Measurements from ENCODE around the gene TULP4.
"Not testable (repeated sequence)": the region's sequence is repeated elsewhere in the genome, so short reads cannot be mapped to it uniquely, and the experiment has no call there.

TULP4 gene

DNA sequence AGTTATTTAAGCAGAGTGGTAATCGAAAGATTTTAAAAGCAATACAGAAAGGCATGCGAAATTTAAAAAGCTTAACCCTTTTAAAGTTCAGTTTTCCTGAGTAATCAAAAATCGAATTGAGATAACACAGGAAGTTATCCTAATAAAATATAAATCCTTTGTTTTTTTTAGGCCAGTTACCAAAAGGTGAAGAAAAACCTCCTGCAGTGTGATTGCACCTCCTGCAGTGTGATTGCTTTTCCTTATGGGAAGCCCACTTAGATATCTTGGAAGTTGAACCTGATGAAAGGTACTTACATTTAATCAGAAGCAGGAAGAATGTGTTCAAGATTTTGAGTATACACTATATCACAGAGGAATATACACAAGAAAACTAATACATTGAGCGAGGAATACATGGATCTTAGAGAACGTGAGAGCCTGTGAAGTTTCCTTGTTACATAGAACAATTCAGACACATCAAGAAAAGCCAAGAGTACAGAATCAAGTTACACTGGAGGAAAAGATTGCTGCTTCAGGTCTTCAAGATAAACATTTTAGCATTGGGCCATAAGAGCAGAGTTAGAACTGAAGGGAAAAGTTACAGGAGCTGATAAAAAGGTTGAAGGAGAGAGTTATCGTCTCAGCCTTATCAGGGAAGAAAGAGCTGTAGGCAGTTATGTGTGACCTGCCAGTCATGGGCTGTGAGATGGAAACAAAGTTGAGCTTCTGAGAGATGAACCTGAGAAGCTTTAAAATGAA, 240.0 kb downstream of the TULP4 start:
- H3K4me3 ChIP-seq (ENCODE audit: low read depth, low read length), result no peak overlapping the region

- H3K4me3 ChIP-seq (ENCODE audit: low read depth, low read length), result no peak overlapping the region
Measured at GRCh38 chr6:158552796-158553138, 240.5 kb downstream of the TULP4 start.

- no peak overlapping the region for H3K4me3 ChIP-seq (ENCODE audit: low read depth, low read length)
Measured at GRCh38 chr6:158554611-158555361, 242.5 kb downstream of the TULP4 start.

GRCh38 chr6:158556113-158556512, 243.8 kb downstream of the TULP4 start:
- H3K4me3 ChIP-seq (ENCODE audit: low read depth, low read length), result no peak overlapping the region

DNA sequence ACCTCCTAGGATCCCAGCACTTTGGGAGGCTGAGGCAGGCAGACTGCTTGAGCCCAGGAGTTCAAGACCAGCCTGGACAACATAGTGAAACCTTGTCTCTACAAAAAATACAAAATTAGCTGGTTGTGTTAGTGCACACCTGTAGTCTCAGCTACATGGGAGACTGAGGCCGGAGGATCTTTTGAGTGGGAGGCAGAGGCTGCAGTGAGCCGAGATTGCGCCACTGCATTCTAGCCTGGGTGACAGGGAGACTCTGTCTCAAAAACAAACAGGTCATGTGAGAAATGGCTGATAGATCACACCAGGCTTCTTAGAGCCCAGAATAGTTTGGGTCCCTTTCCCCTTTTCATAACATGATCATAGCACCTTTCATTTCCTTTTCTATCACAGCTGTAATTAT, 244.8 kb downstream of the TULP4 start:
- not testable (repeated sequence) for H3K4me3 ChIP-seq (ENCODE audit: low read depth, low read length)

GRCh38 chr6:158557927-158558326, 245.7 kb downstream of the TULP4 start:
- no peak overlapping the region for H3K4me3 ChIP-seq (ENCODE audit: low read depth, low read length)

- H3K4me3 ChIP-seq (ENCODE audit: low read depth, low read length), result no peak overlapping the region
Measured at GRCh38 chr6:158558415-158559306, 246.4 kb downstream of the TULP4 start.

- H3K4me3 ChIP-seq (ENCODE audit: low read depth, low read length), result peak overlapping the region; percentile 67
Measured at GRCh38 chr6:158559338-158559894, 247.2 kb downstream of the TULP4 start.

DNA sequence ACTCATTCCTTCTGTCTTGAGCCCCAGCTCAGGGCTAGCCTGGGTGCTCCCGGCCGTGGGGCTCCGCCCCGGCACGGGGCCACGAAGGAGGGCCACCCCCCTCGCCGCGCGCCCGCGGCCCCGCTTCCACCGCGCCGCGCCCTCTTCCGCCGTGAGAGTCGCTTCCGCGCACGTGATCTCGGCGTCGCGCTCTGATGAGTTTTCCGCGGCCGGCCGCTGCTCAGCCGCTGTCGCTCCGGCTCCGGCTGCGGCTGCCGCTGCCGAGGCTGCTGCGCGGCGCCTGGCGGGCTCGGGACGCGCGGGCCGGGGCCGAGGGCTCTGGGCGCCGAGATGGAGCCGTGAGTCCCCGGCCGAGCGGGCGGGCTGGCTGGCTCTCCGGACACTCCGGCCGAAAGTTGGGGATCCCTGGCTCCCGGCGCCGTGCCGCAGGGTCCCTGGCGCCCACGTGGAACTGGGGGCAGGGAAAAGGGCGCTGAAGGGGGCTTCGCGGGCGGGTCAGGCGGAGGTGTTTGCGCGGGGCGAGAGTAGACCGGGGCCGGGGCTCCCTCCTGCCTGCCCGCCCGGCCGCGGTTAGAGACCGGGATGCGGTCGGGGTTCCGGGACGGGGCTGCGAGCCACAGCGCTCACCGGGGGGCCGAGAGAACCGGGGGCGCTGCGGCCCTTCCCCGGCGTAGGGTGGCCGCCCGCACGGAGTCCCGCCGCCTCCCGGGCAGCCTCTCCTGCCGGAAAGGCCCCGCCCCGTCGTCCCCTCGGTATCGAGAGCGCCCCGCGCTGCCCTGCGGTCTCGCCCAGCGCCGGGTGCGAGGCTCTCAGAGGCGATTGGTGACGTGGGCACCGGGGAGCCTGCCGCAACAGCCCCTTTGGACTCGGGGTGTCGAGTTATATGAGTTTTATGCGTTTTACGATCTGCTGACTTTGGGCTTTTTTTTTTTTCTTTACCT, 247.9 kb downstream of the TULP4 start, which contains the start of gene TMEM181:
TSS of gene TMEM181 (plus strand) at position 197 of the 941 bp plus-strand sequence. CDS start at position 331, 134 bp downstream.
- H3K4me3 ChIP-seq (ENCODE audit: low read depth, low read length), result peak within 1 kb of the TSS; percentile 67

DNA sequence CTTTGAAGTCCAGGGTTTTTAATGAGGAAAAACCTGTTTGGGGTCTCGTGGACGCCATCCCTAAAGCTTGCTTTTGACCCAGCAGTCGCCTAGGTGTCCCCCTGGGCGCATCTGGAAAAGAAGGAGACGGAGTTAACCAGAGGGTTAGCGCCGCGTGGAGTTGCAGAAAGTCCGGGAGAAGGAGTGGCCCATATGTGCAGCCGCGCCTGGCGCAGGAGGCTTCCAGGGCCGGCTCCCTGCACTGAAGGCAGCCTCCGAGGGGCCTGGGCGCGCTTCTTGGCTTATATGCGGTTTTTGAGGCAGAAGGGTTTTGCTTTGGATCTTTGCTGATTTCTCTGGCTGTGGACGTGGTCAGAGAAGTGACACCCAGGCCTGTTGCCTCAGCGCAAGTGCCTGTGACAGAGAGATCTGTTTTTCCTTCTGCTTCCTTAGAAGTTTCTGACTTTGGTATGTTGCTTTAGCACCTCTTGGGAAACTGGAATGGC, 248.6 kb downstream of the TULP4 start:
- peak overlapping the region; percentile 67 for H3K4me3 ChIP-seq (ENCODE audit: low read depth, low read length)
